B cell (primary cell): ENCODE measurements around the gene MTX1. TPM values are rescaled to one million over a fixed set of nuclear protein-coding genes. Genes with fewer than 3 reads are reported as not detected.
"Not testable (repeated sequence)": the region's sequence is repeated elsewhere in the genome, so short reads cannot be mapped to it uniquely, and the experiment has no call there.

Experiments used
- ATAC-seq: fragments of 200-7000 bp; cut with Tn5 transposase; one replicate; pipeline ENCODE4 v1.10.0; 2021; ENCODE audit warnings: low read depth, mild to moderate bottlenecking, moderate number of reproducible peaks, moderate library complexity
- CTCF ChIA-PET: fragments of 350-600 bp; sonication (Branson Sonifier 250); formaldehyde crosslinking; loops from one replicate; lab custom pipeline; 2021; ENCODE audit warnings: antibody characterized with exemption, inconsistent platforms; lab: Charles Lee
- POLR2A ChIA-PET: fragments of 350-600 bp; sonication (Branson Sonifier 250); formaldehyde crosslinking; loops from one replicate; lab custom pipeline; 2021; ENCODE audit warnings: antibody characterized with exemption; lab: Charles Lee
- DNase-seq: peaks from one replicate; pipeline ENCODE4 v3.0.0; 2013
- H2AFZ ChIP-seq: 2 replicates; pipeline ENCODE4 v1.6.1; 2012; ENCODE audit warnings: mild to moderate bottlenecking, low read depth, low read length; ENCODE audit not compliant: insufficient read depth, poor library complexity, severe bottlenecking
- H3K27ac ChIP-seq, 2 donors: 1 replicate in 1 of 2; 2 replicates in 1 of 2; pipeline ENCODE4 v1.5.1; 2012 to 2013; ENCODE audit warnings: low read length in 2 of 2, mild to moderate bottlenecking in 2 of 2, moderate library complexity in 1 of 2
- H3K27me3 ChIP-seq, 4 experiments: fragments of 200-600 bp in 1 of 4; sonication (generic) in 1 of 4; replicated peaks in 1 of 4; 1 replicate in 2 of 4; 2 replicates in 2 of 4; pipeline versions ENCODE4 v1.6.1 to v1.7.0; 2013 to 2016; ENCODE audit warnings: low read length in 3 of 4, mild to moderate bottlenecking in 2 of 4, mixed read lengths in 1 of 4, moderate library complexity in 1 of 4; ENCODE audit not compliant: insufficient read depth in 4 of 4, control insufficient read depth in 3 of 4; ENCODE audit errors: control extremely low read depth in 1 of 4
- H3K36me3 ChIP-seq, 2 experiments: replicated peaks in 1 of 2; 1 replicate in 1 of 2; 2 replicates in 1 of 2; pipeline versions ENCODE4 v1.6.1 to v1.7.1; 2013; ENCODE audit warnings: low read length in 1 of 2; ENCODE audit not compliant: insufficient read depth in 2 of 2, control insufficient read depth in 1 of 2; ENCODE audit errors: control extremely low read depth in 1 of 2, extremely low read depth in 1 of 2
- H3K4me1 ChIP-seq, 2 donors: fragments of 200-600 bp in 1 of 2; sonication (generic) in 1 of 2; 1 replicate in 1 of 2; 2 replicates in 1 of 2; pipeline versions ENCODE4 v1.5.1 to v1.6.1; 2013 to 2017; ENCODE audit warnings: low read length in 2 of 2; ENCODE audit not compliant: control insufficient read depth in 2 of 2, insufficient read depth in 2 of 2
- H3K4me2 ChIP-seq: replicated peaks from 2 replicates; pipeline ENCODE3; 2012; ENCODE audit warnings: mild to moderate bottlenecking, low read depth, low read length; ENCODE audit not compliant: poor library complexity, severe bottlenecking
- H3K4me3 ChIP-seq, 5 experiments: fragments of 200-600 bp in 1 of 5; sonication (generic) in 1 of 5; 1 replicate in 3 of 5; 2 replicates in 2 of 5; pipeline versions ENCODE4 v1.5.1 to v1.7.0; 2011 to 2016; ENCODE audit warnings: low read length in 4 of 5, mild to moderate bottlenecking in 4 of 5, low read depth in 2 of 5, control low read depth in 1 of 5, moderate library complexity in 1 of 5; ENCODE audit not compliant: insufficient read depth in 1 of 5; ENCODE audit errors: control extremely low read depth in 1 of 5, extremely low read depth in 1 of 5
- H3K79me2 ChIP-seq: fragments of 200-600 bp; sonication (generic); one replicate; pipeline ENCODE4 v1.6.0; 2016; ENCODE audit warnings: low read length; ENCODE audit not compliant: control insufficient read depth, insufficient read depth
- H3K9ac ChIP-seq: fragments of 200-600 bp; sonication (generic); 2 replicates; pipeline ENCODE4 v1.6.1; 2017; ENCODE audit warnings: mild to moderate bottlenecking, low read length, moderate library complexity
- H3K9me3 ChIP-seq, 3 donors: one replicate each; pipeline versions ENCODE4 v1.6.1 to v1.7.1; 2013; ENCODE audit warnings: low read length in 2 of 3; ENCODE audit not compliant: control insufficient read depth in 2 of 3, insufficient read depth in 1 of 3; ENCODE audit errors: control extremely low read depth in 1 of 3
- H4K20me1 ChIP-seq: 2 replicates; pipeline ENCODE4 v1.6.0; 2012; ENCODE audit warnings: mild to moderate bottlenecking, low read length; ENCODE audit not compliant: insufficient read depth, control insufficient read depth, poor library complexity, severe bottlenecking
- H3K27ac Mint-ChIP-seq: one replicate; pipeline ENCODE4 v1.8.0; 2021; ENCODE audit warnings: mixed read lengths
- H3K27me3 Mint-ChIP-seq: one replicate; pipeline ENCODE4 v1.8.0; 2021; ENCODE audit warnings: mixed read lengths
- H3K4me1 Mint-ChIP-seq: one replicate; pipeline ENCODE4 v1.8.0; 2021; ENCODE audit warnings: mixed read lengths
- H3K4me3 Mint-ChIP-seq: one replicate; pipeline ENCODE4 v1.8.0; 2021; ENCODE audit warnings: mixed read lengths
- H3K9me3 Mint-ChIP-seq: one replicate; pipeline ENCODE4 v1.8.0; 2022; ENCODE audit warnings: mixed read lengths; ENCODE audit not compliant: insufficient read depth
- WGBS: methylation state at CpG from one replicate; pipeline ENCODE4 v1.1.5; 2013; ENCODE audit warnings: missing lambda C conversion rate; ENCODE audit not compliant: insufficient coverage; 5-methylcytosine and 5-hydroxymethylcytosine counted together
- intact Hi-C: fragments of 100-400 bp; cut with micrococcal nuclease; formaldehyde crosslinking; loops from one replicate; pipeline ENCODE4 v1.10.0; 2022
- polyA plus RNA-seq: library from polyadenylated mRNA; depleted of rRNA; stranded (reverse); fragments of >200 nt; gene quantifications from 2 replicates; pipeline ENCODE4 v1.2.3, GENCODE V29; 2012
- total RNA-seq, 2 donors: library from RNA; stranded (reverse); fragments of 120-200 nt in 1 of 2; gene quantifications; 1 replicate in 1 of 2; 2 replicates in 1 of 2; pipeline versions ENCODE4 v1.2.3 to v1.2.4, GENCODE V29; 2013 to 2022

MTX1 gene
- total and polyA plus RNA-seq, 2 donors (not counting 1 experiment from before 2014, with no cell fraction given), result 19.0 to 40.4 TPM

DNA sequence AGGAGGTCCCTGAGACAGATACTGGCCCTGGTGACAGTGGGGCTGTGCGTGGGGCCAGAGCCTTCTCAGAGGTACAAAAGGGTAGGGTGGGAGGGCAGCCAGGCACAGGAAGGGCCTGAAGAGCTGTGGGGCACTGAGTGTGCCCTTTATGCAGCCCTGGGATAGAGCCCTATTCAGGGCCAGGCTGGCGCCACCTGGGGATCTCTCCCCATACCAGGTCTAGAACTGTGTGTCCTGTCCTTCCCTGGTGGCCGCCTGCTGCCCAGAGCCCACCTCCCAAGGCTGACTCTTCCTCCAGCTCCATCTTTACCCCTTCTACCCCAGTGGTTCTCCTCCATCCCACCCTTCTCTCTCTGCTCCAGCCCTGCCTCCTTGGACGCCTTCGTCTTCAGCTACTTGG lies 25.0 kb downstream of the MTX1 start:
- POLR2A ChIA-PET, CTCF ChIA-PET: not testable (repeated sequence)

DNA sequence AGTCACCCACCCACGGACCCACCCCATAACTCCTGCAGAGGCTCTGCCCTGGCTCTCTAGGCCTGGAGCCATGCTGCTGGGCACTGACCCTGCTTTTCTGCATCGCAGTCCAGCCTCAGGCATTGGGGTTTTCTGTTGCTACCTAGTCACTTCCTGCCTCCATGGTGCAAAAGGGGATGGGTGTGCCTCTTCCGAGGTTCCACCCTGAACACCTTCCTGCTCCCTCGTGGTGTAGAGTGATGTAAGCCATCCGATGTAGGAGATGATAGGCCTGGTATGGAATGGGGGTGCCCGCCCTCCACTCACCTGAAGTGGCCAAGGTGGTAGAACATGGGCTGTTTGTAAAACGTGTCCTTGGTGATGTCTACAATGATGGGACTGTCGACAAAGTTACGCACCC lies 26.9 kb downstream of the MTX1 start:
- H3K4me1 ChIP-seq, H3K79me2 ChIP-seq, ATAC-seq, H4K20me1 ChIP-seq, DNase-seq, H3K4me2 ChIP-seq, H3K27me3 ChIP-seq, CTCF ChIA-PET, H3K9me3 ChIP-seq, H2AFZ ChIP-seq, H3K27me3 Mint-ChIP-seq, intact Hi-C loops, H3K4me1 Mint-ChIP-seq, H3K9ac ChIP-seq, POLR2A ChIA-PET, H3K27ac Mint-ChIP-seq, H3K9me3 Mint-ChIP-seq, H3K27ac ChIP-seq, H3K4me3 Mint-ChIP-seq, H3K4me3 ChIP-seq: not testable (repeated sequence)
- peaks cover 0 to 20% of the 10 kb centered on the region in 2 experiments for H3K36me3 ChIP-seq
- WGBS, result 94% methylated on average over 3 of the region's 9 CpGs

More for the DNA sequence above, 25.0 kb downstream of the MTX1 start:
- peaks cover 0 to 20% of the 10 kb centered on the region in 2 experiments for H3K36me3 ChIP-seq
- DNase-seq, H3K4me3 ChIP-seq, H3K27me3 Mint-ChIP-seq, H3K9ac ChIP-seq, intact Hi-C loops, H3K27ac Mint-ChIP-seq, H3K9me3 ChIP-seq, H3K79me2 ChIP-seq, H3K4me1 ChIP-seq, H3K4me3 Mint-ChIP-seq, H3K4me1 Mint-ChIP-seq, H3K27ac ChIP-seq, H3K9me3 Mint-ChIP-seq, H4K20me1 ChIP-seq, H3K4me2 ChIP-seq, ATAC-seq, H3K27me3 ChIP-seq, H2AFZ ChIP-seq: not testable (repeated sequence)
- 80% methylated on average over 1 of the region's 5 CpGs for WGBS
